ENCODE measurements around the gene NTM. TPM values are rescaled to one million over a fixed set of nuclear protein-coding genes. Genes with fewer than 3 reads are reported as not detected.

Gene NTM
- polyA plus RNA-seq, 1 donor (not counting 4 experiments of a cell fraction or from before 2014, with no cell fraction given) = 47.9 TPM

GRCh38 chr11:132116516-132116915 is 746.1 kb downstream of the NTM start:
- no peaks in the 10 kb centered on the region for H3K79me2 ChIP-seq (ENCODE audit: control insufficient read depth, insufficient read depth, low read length)
- no peaks in the 10 kb centered on the region for H3K27me3 ChIP-seq (ENCODE audit: control insufficient read depth, extremely low read depth, insufficient read depth, low read length)
- H3K9me1 ChIP-seq (ENCODE audit: control insufficient read depth, extremely low read depth, insufficient read depth, low read length) = no peaks in the 10 kb centered on the region
- H3K4me2 ChIP-seq (ENCODE audit: control insufficient read depth, extremely low read depth, insufficient read depth, low read depth, low read length) = no peak overlapping the region
- H3K4me1 ChIP-seq (ENCODE audit: control insufficient read depth, extremely low read depth, insufficient read depth, low read length) = peaks cover 9% of the 10 kb centered on the region
- H3K9ac ChIP-seq (ENCODE audit: control insufficient read depth, extremely low read depth, insufficient read depth, low read length) = no peak overlapping the region
- no peak overlapping the region for H3K4me3 ChIP-seq (ENCODE audit: control insufficient read depth in 2 of 3, extremely low read depth in 1 of 3, insufficient read depth in 2 of 3, low read depth in 1 of 3, low read length in 3 of 3)
- no peak overlapping the region for H2AFZ ChIP-seq (ENCODE audit: control insufficient read depth, low read length)
- H3K36me3 ChIP-seq (ENCODE audit: control insufficient read depth in 2 of 2, extremely low read depth in 1 of 2, insufficient read depth in 2 of 2, low read length in 2 of 2) = no peaks in the 10 kb centered on the region
- dilution Hi-C loops (cut with MboI; ENCODE audit: extremely low pct_ligation_motif_present, low sequenced_read_pairs) = no loop called here
- no peak overlapping the region for H3K27ac ChIP-seq (ENCODE audit: control insufficient read depth, insufficient read depth, low read length)
- H3K9me3 ChIP-seq (ENCODE audit: control insufficient read depth, low read depth, low read length) = no peaks in the 10 kb centered on the region
- no peaks in the 10 kb centered on the region for H4K20me1 ChIP-seq (ENCODE audit: control insufficient read depth, extremely low read depth, insufficient read depth, low read length)
- TF ChIP-seq EZH2 (IDR thresholded peaks at IDR 0.05; ENCODE audit: low read length) = no peak
- TF ChIP-seq, protein P1, sequence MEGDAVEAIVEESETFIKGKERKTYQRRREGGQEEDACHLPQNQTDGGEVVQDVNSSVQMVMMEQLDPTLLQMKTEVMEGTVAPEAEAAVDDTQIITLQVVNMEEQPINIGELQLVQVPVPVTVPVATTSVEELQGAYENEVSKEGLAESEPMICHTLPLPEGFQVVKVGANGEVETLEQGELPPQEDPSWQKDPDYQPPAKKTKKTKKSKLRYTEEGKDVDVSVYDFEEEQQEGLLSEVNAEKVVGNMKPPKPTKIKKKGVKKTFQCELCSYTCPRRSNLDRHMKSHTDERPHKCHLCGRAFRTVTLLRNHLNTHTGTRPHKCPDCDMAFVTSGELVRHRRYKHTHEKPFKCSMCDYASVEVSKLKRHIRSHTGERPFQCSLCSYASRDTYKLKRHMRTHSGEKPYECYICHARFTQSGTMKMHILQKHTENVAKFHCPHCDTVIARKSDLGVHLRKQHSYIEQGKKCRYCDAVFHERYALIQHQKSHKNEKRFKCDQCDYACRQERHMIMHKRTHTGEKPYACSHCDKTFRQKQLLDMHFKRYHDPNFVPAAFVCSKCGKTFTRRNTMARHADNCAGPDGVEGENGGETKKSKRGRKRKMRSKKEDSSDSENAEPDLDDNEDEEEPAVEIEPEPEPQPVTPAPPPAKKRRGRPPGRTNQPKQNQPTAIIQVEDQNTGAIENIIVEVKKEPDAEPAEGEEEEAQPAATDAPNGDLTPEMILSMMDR (optimal IDR thresholded peaks at IDR 0.05 in 1 of 3, IDR thresholded peaks at IDR 0.05 in 1 of 3, conservative IDR thresholded peaks at IDR 0.05 in 1 of 3; ENCODE audit: extremely low read depth in 1 of 3, insufficient read depth in 2 of 3, low read length in 3 of 3) = no peak
- FAIRE-seq (no peak), DNase-seq (ENCODE audit: low read depth, low spot score) (no peak)

- no peaks in the 10 kb centered on the region for H3K27me3 ChIP-seq (ENCODE audit: control insufficient read depth, extremely low read depth, insufficient read depth, low read length)
- H3K9me3 ChIP-seq (ENCODE audit: control insufficient read depth, low read depth, low read length) = no peaks in the 10 kb centered on the region
- H3K36me3 ChIP-seq (ENCODE audit: control insufficient read depth in 2 of 2, extremely low read depth in 1 of 2, insufficient read depth in 2 of 2, low read length in 2 of 2) = no peaks in the 10 kb centered on the region
- H2AFZ ChIP-seq (ENCODE audit: control insufficient read depth, low read length) = no peak overlapping the region
- H3K4me2 ChIP-seq (ENCODE audit: control insufficient read depth, extremely low read depth, insufficient read depth, low read depth, low read length) = no peak overlapping the region
- H3K4me3 ChIP-seq (ENCODE audit: control insufficient read depth in 2 of 3, extremely low read depth in 1 of 3, insufficient read depth in 2 of 3, low read depth in 1 of 3, low read length in 3 of 3) = no peak overlapping the region
- no peaks in the 10 kb centered on the region for H3K9me1 ChIP-seq (ENCODE audit: control insufficient read depth, extremely low read depth, insufficient read depth, low read length)
- dilution Hi-C loops (cut with MboI; ENCODE audit: extremely low pct_ligation_motif_present, low sequenced_read_pairs) = no loop called here
- no peaks in the 10 kb centered on the region for H4K20me1 ChIP-seq (ENCODE audit: control insufficient read depth, extremely low read depth, insufficient read depth, low read length)
- no peaks in the 10 kb centered on the region for H3K79me2 ChIP-seq (ENCODE audit: control insufficient read depth, insufficient read depth, low read length)
- H3K4me1 ChIP-seq (ENCODE audit: control insufficient read depth, extremely low read depth, insufficient read depth, low read length) = no peaks in the 10 kb centered on the region
- H3K9ac ChIP-seq (ENCODE audit: control insufficient read depth, extremely low read depth, insufficient read depth, low read length) = no peak overlapping the region
- no peak for DNase-seq (ENCODE audit: low read depth, low spot score)
- TF ChIP-seq EZH2 (IDR thresholded peaks at IDR 0.05; ENCODE audit: low read length) = no peak
- TF ChIP-seq, protein P1 (optimal IDR thresholded peaks at IDR 0.05 in 1 of 3, IDR thresholded peaks at IDR 0.05 in 1 of 3, conservative IDR thresholded peaks at IDR 0.05 in 1 of 3; ENCODE audit: extremely low read depth in 1 of 3, insufficient read depth in 2 of 3, low read length in 3 of 3) = no peak
- no peak overlapping the region for H3K27ac ChIP-seq (ENCODE audit: control insufficient read depth, insufficient read depth, low read length)
- no peak for FAIRE-seq
Measured at GRCh38 chr11:132118661-132119060, 748.2 kb downstream of the NTM start.
